HEK293 (cell line): ENCODE data around the gene AGAP5.

Experiments used
- BCL6B ChIP-seq: fragments of 450-650 bp; formaldehyde crosslinking; IDR thresholded peaks from 2 replicates; pipeline ENCODE4 v1.5.1; 2017; ENCODE audit warnings: missing biosample characterization, missing genetic modification characterization
- CTCF ChIP-seq: fragments of 450-650 bp; formaldehyde crosslinking; IDR thresholded peaks from 2 replicates; pipeline ENCODE4 v1.5.1; 2016; ENCODE audit warnings: missing biosample characterization, missing genetic modification characterization
- IKZF3 ChIP-seq: fragments of 450-650 bp; IDR thresholded peaks from 2 replicates; pipeline ENCODE4 v1.5.0; 2018; ENCODE audit warnings: missing biosample characterization, mild to moderate bottlenecking, missing genetic modification characterization, moderate library complexity
- KLF1 ChIP-seq: fragments of 450-650 bp; formaldehyde crosslinking; IDR thresholded peaks from 2 replicates; pipeline ENCODE4 v1.5.1; 2016; ENCODE audit warnings: missing biosample characterization, missing genetic modification characterization
- KLF7 ChIP-seq: fragments of 450-650 bp; formaldehyde crosslinking; IDR thresholded peaks from 2 replicates; pipeline ENCODE4 v1.5.1; 2016; ENCODE audit warnings: missing biosample characterization, missing genetic modification characterization, borderline replicate concordance
- MYNN ChIP-seq: fragments of 450-650 bp; formaldehyde crosslinking; IDR thresholded peaks from 2 replicates; pipeline ENCODE4 v1.5.1; 2016; ENCODE audit warnings: missing biosample characterization, missing genetic modification characterization, borderline replicate concordance
- PRDM10 ChIP-seq: fragments of 450-650 bp; formaldehyde crosslinking; IDR thresholded peaks from 2 replicates; pipeline ENCODE4 v1.5.1; 2016; ENCODE audit warnings: missing biosample characterization, missing genetic modification characterization
- PRDM4 ChIP-seq: fragments of 450-650 bp; formaldehyde crosslinking; IDR thresholded peaks from 2 replicates; pipeline ENCODE4 v1.5.1; 2017; ENCODE audit warnings: missing biosample characterization, missing genetic modification characterization
- SETDB1 ChIP-seq: IDR thresholded peaks from one replicate; pipeline ENCODE4 v1.6.1; 2017; ENCODE audit warnings: mild to moderate bottlenecking, low read length, moderate library complexity, mixed read lengths; ENCODE audit not compliant: insufficient read length
- WT1 ChIP-seq: fragments of 450-650 bp; formaldehyde crosslinking; IDR thresholded peaks from 2 replicates; pipeline ENCODE4 v1.5.1; 2016; ENCODE audit warnings: missing biosample characterization, missing genetic modification characterization
- ZBTB7A ChIP-seq: fragments of 450-650 bp; formaldehyde crosslinking; IDR thresholded peaks from 2 replicates; pipeline ENCODE4 v1.5.1; 2016; ENCODE audit warnings: low read depth, missing biosample characterization, missing genetic modification characterization
- ZFP3 ChIP-seq: fragments of 450-650 bp; formaldehyde crosslinking; IDR thresholded peaks from 2 replicates; pipeline ENCODE4 v1.5.1; 2016; ENCODE audit warnings: low read depth, missing biosample characterization, missing genetic modification characterization
- ZNF114 ChIP-seq: fragments of 450-650 bp; formaldehyde crosslinking; IDR thresholded peaks from 2 replicates; pipeline ENCODE4 v1.5.0; 2017; ENCODE audit warnings: missing biosample characterization, missing genetic modification characterization
- ZNF157 ChIP-seq: fragments of 450-650 bp; formaldehyde crosslinking; IDR thresholded peaks from 2 replicates; pipeline ENCODE4 v1.5.1; 2016; ENCODE audit warnings: missing biosample characterization, missing genetic modification characterization
- ZNF184 ChIP-seq: fragments of 450-650 bp; IDR thresholded peaks from 2 replicates; pipeline ENCODE4 v1.5.1; 2018; ENCODE audit warnings: missing biosample characterization, mild to moderate bottlenecking, missing genetic modification characterization
- ZNF23 ChIP-seq: fragments of 450-650 bp; formaldehyde crosslinking; IDR thresholded peaks from 2 replicates; pipeline ENCODE4 v1.5.1; 2016; ENCODE audit warnings: missing biosample characterization, missing genetic modification characterization, borderline replicate concordance
- ZNF239 ChIP-seq: fragments of 450-650 bp; formaldehyde crosslinking; IDR thresholded peaks from 2 replicates; pipeline ENCODE4 v1.5.1; 2016; ENCODE audit warnings: missing biosample characterization, missing genetic modification characterization
- ZNF248 ChIP-seq: fragments of 450-650 bp; formaldehyde crosslinking; IDR thresholded peaks from 2 replicates; pipeline ENCODE4 v1.5.1; 2017; ENCODE audit warnings: missing biosample characterization, missing genetic modification characterization
- ZNF302 ChIP-seq: fragments of 450-650 bp; formaldehyde crosslinking; IDR thresholded peaks from 2 replicates; pipeline ENCODE4 v1.5.1; 2016; ENCODE audit warnings: missing biosample characterization, missing genetic modification characterization, low read depth
- ZNF391 ChIP-seq: fragments of 450-650 bp; formaldehyde crosslinking; IDR thresholded peaks from 2 replicates; pipeline ENCODE4 v1.5.1; 2016; ENCODE audit warnings: low read depth, missing biosample characterization, missing genetic modification characterization, borderline replicate concordance
- ZNF433 ChIP-seq: fragments of 450-650 bp; formaldehyde crosslinking; IDR thresholded peaks from 2 replicates; pipeline ENCODE4 v1.5.1; 2016; ENCODE audit warnings: missing biosample characterization, missing genetic modification characterization, low read depth
- ZNF518A ChIP-seq: fragments of 450-650 bp; formaldehyde crosslinking; conservative IDR thresholded peaks from 2 replicates; pipeline ENCODE4 v1.5.1; 2016; ENCODE audit warnings: low read depth, missing biosample characterization, missing genetic modification characterization
- ZNF548 ChIP-seq: fragments of 450-650 bp; formaldehyde crosslinking; IDR thresholded peaks from 2 replicates; pipeline ENCODE4 v1.5.1; 2016; ENCODE audit warnings: missing biosample characterization, missing genetic modification characterization
- ZNF629 ChIP-seq: fragments of 450-650 bp; formaldehyde crosslinking; IDR thresholded peaks from 2 replicates; pipeline ENCODE4 v1.5.1; 2017; ENCODE audit warnings: missing biosample characterization, missing genetic modification characterization
- ZNF791 ChIP-seq: fragments of 450-650 bp; formaldehyde crosslinking; IDR thresholded peaks from 2 replicates; pipeline ENCODE4 v1.5.1; 2016; ENCODE audit warnings: missing biosample characterization, missing genetic modification characterization

Gene AGAP5

GRCh38 chr10:73625884-73626752 lies 71.8 kb downstream of the AGAP5 start (continued):
- TF ChIP-seq PRDM4 (tag by site-specific recombination) (no peak), ZNF239 (tag by site-specific recombination) (no peak), PRDM10 (no peak), ZBTB7A (tag by site-specific recombination) (no peak), BCL6B (tag by site-specific recombination) (no peak), ZNF548 (tag by site-specific recombination) (no peak), KLF7 (tag by site-specific recombination) (peak; percentile 42; the same call in 1 of the 2 replicates), ZNF302 (no peak), SETDB1 (no peak), ZNF433 (tag by site-specific recombination) (no peak), ZNF157 (no peak), ZNF23 (tag by site-specific recombination) (no peak), ZNF629 (tag by site-specific recombination) (peak; percentile 61), IKZF3 (tag by site-specific recombination) (peak; percentile 46; the same call in 1 of the 2 replicates), ZNF248 (no peak), MYNN (tag by site-specific recombination) (peak; percentile 91), ZNF518A (peak; percentile 49), ZNF184 (tag by site-specific recombination) (no peak), ZNF391 (tag by site-specific recombination) (peak; percentile 77; the same call in 1 of the 2 replicates), ZNF114 (tag by site-specific recombination) (no peak), KLF1 (tag by site-specific recombination) (no peak), CTCF (tag by site-specific recombination) (no peak), ZNF791 (tag by site-specific recombination) (no peak), WT1 (no peak), ZFP3 (tag by site-specific recombination) (no peak)
